HTERT RPE-1 (cell line): Measurements from ENCODE around the gene CTRB2.
"Not testable (repeated sequence)": the region's sequence is repeated elsewhere in the genome, so short reads cannot be mapped to it uniquely, and the experiment has no call there.

ENCODE experiments used
- in situ Hi-C: fragments of 300-500 bp; cut with MboI; formaldehyde crosslinking; loops from 4 replicates; pipeline ENCODE4 v1.14.3; 2020; ENCODE audit warnings: low sequenced_read_pairs

CTRB2 gene

DNA sequence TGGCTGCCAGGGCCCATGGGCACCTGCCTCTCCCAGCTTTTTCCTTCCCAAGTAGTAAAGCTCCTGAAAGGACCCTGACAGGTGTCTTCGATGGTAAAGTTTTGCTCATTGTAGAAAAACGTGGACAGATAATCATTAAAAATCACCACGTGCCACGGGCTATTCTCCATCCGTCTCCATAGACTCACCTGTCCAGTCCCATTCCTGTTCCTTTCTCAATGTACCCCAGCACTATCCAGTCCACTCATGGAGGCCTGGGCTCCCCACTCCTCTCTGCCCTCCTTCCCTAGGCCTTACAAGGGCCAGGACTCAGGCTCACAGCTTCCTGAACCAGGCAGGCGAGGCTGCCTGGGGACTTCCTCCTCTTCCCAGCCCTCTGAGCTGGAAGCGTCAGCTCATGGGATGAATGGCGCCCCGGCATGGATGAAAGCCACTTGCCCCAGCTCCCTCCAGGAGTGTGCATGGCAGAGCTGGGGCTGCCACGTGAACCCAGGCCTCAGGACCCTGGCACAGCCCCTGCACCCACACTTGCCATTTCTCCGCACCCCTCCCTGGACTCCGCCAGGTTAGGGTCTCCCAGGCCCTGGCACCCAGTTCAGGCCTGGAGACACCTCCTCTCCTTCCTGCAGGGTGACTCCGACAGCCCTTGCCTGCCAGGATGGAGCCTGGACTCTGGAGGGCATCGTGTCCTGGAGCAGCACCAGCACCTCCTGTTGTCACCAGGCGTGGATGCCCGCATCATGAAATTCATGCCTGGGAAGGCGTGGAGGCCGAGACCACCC lies 20.6 kb upstream of the CTRB2 start:
- in situ Hi-C loops = no loop called here

- in situ Hi-C loops = no loop called here
Measured at GRCh38 chr16:75226550-75227360, 19.8 kb upstream of the CTRB2 start.

GRCh38 chr16:75225678-75226515 lies 18.9 kb upstream of the CTRB2 start:
- in situ Hi-C loops = no loop called here

DNA sequence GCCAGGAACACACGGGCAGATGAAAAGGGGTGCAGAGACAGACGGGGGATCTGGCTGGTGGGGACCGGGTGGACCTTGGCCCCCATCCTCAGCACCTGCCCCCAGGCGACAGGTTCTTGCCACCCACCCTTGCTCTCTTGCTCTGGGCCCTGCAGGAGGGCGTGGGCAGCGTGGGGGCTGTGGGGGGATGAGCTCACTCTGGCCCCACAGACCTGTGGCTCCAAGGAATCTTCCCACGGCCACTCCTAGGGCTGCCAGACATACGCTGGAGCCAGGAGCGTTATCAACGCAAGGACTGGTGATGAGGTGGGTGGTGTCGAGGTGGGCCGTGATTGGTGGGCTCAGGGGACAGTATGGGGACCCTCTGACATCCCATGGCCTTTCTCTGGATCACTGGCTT lies 18.1 kb upstream of the CTRB2 start:
- in situ Hi-C loops = no loop called here

DNA sequence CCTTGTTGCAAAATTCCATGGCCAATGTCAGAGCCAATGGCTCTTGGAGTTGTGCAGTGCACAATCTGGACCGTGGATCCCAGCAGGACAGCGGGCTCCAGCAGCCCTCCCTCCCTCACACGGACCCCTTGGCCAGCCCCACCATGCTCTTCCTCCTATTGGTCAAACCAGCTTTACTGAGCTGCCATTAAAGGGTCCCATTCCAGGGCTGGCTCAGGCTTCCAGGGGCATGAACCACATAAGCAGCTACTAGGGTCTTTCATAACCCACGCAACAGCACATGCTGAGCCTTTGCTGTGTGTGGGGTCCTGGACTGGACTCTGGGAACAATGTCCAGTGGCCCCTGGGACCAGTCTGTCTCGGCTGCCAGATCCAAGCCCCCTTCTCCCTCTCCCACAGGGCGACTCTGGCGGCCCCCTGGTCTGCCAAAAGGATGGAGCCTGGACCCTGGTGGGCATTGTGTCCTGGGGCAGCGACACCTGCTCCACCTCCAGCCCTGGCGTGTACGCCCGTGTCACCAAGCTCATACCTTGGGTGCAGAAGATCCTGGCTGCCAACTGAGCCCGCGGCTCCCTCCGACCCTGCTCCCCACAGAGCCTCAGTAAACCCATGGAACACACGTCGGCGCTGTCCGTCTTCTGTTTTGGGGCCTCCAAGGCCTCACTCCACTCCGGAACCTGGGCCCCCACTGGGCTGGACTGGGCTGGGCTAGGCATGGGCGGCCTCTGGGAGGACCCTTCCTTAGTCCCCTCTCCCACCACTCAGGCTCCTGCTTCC lies 17.5 kb upstream of the CTRB2 start:
- in situ Hi-C loops = no loop called here

DNA sequence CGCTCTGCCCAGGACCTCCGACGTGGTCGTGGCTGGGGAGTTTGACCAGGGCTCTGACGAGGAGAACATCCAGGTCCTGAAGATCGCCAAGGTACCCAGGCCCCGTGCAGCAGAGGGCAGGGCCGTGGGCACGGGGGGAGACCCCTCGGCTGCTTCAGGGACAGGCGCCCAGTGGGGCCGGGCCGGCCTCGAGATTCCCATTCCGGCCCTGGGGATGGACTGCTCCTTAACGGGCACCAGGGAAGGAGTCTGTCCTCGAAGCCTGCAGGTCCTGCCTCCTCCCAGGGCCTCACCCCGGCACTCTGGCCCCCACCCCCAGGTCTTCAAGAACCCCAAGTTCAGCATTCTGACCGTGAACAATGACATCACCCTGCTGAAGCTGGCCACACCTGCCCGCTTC lies 16.2 kb upstream of the CTRB2 start:
- in situ Hi-C loops = not testable (repeated sequence)

- in situ Hi-C loops = no loop called here
Measured at GRCh38 chr16:75222271-75222783, 15.4 kb upstream of the CTRB2 start.

DNA sequence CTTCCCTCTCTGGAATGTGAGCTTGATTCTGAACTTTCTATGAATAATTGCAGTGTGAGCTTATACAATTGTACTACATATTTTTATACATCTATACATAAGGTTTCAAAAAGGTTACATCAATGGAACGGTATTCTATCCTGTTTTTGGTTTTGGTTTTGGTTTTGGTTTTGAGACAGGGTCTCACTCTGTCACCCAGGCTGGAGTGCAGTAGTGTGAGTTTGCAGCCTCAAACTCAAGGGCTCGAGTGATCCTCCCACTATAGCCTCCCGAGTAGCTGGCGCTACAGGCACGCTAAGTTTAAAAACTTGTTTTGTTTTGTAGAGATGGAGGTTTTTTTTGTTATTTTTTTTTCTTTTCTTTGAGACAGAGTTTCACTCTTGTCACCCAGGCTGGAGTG lies 12.9 kb upstream of the CTRB2 start:
- in situ Hi-C loops = no loop called here

DNA sequence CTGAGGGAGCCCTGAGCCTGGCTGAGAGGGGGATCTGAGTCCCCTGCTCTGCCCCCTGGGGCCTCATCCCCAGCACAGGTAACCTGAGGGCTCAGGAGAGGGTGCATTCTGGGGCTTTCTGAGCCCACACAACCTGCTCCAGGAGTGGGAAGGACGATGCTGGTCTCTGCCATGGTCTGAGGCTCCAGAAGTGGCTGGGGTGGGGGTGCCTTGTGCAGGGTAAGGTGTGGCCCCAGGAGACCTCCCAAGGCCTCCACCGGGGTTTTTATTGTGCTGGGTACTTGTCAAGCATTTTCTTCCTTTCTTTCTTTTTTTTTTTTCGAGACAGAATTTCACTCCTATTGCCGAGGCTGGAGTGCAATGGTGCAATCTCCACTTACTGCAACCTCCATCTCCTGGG lies 12.1 kb upstream of the CTRB2 start:
- in situ Hi-C loops = no loop called here

- in situ Hi-C loops = no loop called here
Measured at GRCh38 chr16:75218256-75219076, 11.5 kb upstream of the CTRB2 start, which contains the start of gene CTRB1. Gene CTRB1, plus strand, starts transcription at chr16:75218988. Its CDS starts 20 bp downstream, at chr16:75219008.

GRCh38 chr16:75217389-75217851 lies 10.5 kb upstream of the CTRB2 start:
- in situ Hi-C loops = no loop called here

GRCh38 chr16:75216576-75216975 lies 9.6 kb upstream of the CTRB2 start:
- in situ Hi-C loops = no loop called here

DNA sequence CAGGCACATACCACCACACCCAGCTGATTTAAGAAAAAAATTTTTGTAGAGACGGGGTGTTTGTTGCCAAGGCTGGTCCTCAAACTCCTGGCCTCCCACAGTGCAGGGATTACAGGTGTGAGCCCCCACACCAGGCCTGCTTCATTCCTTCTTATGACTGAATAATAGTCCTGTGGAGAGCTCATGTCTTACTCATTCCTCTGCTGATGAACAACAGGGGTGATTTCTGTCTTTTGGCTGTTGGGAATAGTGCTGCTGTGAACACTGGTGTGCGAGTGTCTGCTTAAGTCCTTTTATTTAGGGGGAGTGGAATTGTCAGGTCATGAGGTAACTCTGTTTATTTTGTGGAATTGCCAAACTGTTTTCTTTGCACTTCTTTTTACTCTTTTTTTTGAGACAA lies 9.2 kb upstream of the CTRB2 start:
- in situ Hi-C loops = no loop called here

- in situ Hi-C loops = not testable (repeated sequence)
Measured at GRCh38 chr16:75211286-75211685, 4.3 kb upstream of the CTRB2 start.

GRCh38 chr16:75209944-75210343 lies 3.0 kb upstream of the CTRB2 start:
- in situ Hi-C loops = no loop called here

GRCh38 chr16:75209514-75209913 lies 2.6 kb upstream of the CTRB2 start:
- in situ Hi-C loops = not testable (repeated sequence)

DNA sequence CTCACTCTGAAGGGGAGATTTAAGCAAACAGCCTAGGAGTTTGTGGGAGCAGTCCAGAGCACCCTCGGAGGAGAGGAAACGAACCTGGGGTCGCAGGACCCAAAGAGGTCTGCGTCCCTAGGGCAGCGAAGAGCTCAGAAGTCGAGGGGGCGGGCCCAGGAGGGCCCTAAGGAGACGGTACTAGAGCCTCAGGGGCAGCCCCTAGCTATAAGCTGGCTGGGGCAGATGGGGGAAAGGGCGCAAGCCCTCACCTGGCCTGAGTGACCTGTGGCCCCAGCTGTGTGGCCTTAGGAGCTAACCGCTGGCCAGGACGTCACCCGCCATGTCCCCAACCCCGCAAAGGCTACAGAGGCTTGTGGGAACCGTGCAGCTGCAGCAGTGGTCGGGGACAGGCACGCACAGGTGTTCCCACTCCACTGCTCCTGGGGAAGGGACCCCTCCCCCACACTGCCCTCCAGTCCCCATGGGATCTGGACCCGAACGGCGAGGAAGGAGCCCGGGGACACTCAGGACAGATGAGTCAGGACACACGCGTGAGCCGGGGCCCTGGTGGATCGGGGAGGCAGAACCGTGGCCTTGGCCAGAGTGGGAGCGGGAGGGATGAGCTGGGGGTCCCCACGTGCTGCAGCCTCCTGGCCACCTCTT lies 2.0 kb upstream of the CTRB2 start:
- in situ Hi-C loops = no loop called here

GRCh38 chr16:75208242-75208825 lies 1.4 kb upstream of the CTRB2 start:
- in situ Hi-C loops = no loop called here
